ENCODE measurements around the gene TMEM53.

DNA sequence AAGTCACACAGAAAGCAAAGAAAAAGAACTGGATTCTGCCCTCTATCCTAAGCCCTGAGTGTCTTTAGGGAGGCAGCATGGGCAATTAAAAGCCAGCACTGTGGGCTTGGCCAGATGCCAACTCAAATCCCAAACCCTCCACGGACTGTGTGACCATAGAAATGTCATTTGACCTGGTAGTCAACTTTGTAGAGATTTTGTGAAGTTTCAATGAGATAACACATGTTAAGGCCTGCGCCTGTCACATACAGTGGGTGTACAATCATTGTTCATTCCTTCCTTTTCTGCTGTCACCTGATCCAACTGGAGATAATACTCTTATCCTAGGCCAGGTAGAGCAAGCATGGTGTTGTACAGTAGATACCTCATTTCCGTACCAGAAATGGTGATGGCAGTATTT lies 54.2 kb downstream of the TMEM53 start:
- TF ChIP-seq CTCF (conservative IDR thresholded peaks at IDR 0.05; ENCODE audit: low read depth, low read length) (no peak), EZH2 (IDR thresholded peaks at IDR 0.05; ENCODE audit: low read length, unreplicated experiment) (no peak)
